Measurements from ENCODE around the gene RAB37.

DNA sequence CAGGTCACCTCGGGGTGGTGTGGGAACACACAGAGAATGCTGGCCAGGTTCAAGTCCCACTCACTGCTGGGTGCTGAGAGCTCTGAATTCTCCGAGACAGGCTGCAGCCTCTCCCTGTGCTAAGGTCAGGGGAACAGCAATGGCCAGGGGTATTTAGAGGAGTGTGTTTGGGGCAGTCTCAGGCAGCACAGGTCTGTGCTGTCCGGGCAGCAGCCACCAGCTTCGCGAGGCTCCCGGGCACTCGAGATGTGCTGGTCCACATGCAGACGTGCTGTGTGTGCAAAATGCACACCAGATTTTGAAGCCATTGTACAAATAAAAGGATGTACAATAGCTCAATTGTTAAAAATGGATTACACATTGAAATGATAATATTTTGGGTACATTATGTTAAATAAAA, 18.5 kb downstream of the RAB37 start:
- TF ChIP-seq, protein P1, sequence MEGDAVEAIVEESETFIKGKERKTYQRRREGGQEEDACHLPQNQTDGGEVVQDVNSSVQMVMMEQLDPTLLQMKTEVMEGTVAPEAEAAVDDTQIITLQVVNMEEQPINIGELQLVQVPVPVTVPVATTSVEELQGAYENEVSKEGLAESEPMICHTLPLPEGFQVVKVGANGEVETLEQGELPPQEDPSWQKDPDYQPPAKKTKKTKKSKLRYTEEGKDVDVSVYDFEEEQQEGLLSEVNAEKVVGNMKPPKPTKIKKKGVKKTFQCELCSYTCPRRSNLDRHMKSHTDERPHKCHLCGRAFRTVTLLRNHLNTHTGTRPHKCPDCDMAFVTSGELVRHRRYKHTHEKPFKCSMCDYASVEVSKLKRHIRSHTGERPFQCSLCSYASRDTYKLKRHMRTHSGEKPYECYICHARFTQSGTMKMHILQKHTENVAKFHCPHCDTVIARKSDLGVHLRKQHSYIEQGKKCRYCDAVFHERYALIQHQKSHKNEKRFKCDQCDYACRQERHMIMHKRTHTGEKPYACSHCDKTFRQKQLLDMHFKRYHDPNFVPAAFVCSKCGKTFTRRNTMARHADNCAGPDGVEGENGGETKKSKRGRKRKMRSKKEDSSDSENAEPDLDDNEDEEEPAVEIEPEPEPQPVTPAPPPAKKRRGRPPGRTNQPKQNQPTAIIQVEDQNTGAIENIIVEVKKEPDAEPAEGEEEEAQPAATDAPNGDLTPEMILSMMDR (IDR thresholded peaks at IDR 0.05; ENCODE audit: low read length): no peak
- TF ChIP-seq EZH2 (IDR thresholded peaks at IDR 0.05; ENCODE audit: borderline replicate concordance, low read length): no peak
